Measurements from ENCODE around the gene RAB2B.

RAB2B gene

GRCh38 chr14:21498540-21499526 lies 22.1 kb upstream of the RAB2B start:
- TF ChIP-seq EZH2 (IDR thresholded peaks at IDR 0.05; ENCODE audit: borderline replicate concordance, low read depth, low read length, severe bottlenecking) (no peak), CTCF (IDR thresholded peaks at IDR 0.05; ENCODE audit: borderline replicate concordance, extremely low read depth, low read length, poor library complexity, severe bottlenecking) (peak; percentile 66)
- Histone ChIP-seq H3K4me2 (ENCODE audit: insufficient read depth, low read length) (no peak overlapping the region), H3K9me3 (ENCODE audit: insufficient read depth, low read length, severe bottlenecking) (no peaks in the 10 kb centered on the region), H3K79me2 (ENCODE audit: insufficient read depth, low read length) (peaks cover 7% of the 10 kb centered on the region; the same call in 1 of the 2 replicates), H3K4me1 (ENCODE audit: insufficient read depth, low read length) (no peaks in the 10 kb centered on the region), H4K20me1 (ENCODE audit: insufficient read depth, low read length) (no peaks in the 10 kb centered on the region), H2AFZ (ENCODE audit: low read depth, low read length) (no peak overlapping the region), H3K9ac (ENCODE audit: low read depth, low read length) (no peak overlapping the region), H3K4me3 (ENCODE audit: low read depth in 1 of 2, low read length in 2 of 2) (no peak overlapping the region), H3K27ac (ENCODE audit: low read length) (no peak overlapping the region), H3K27me3 (ENCODE audit: insufficient read depth, low read length, poor library complexity) (no peaks in the 10 kb centered on the region), H3K36me3 (ENCODE audit: insufficient read depth, low read length) (peaks cover 93% of the 10 kb centered on the region)
- ATAC-seq (ENCODE audit: insufficient read depth, low read depth) (peak; percentile 77), DNase-seq (peak; percentile 31)

GRCh38 chr14:21496453-21496852 lies 19.7 kb upstream of the RAB2B start:
- Histone ChIP-seq H3K9me3 (ENCODE audit: insufficient read depth, low read length, severe bottlenecking) (no peaks in the 10 kb centered on the region), H3K36me3 (ENCODE audit: insufficient read depth, low read length) (peaks cover 87% of the 10 kb centered on the region), H3K9ac (ENCODE audit: low read depth, low read length) (no peak overlapping the region), H3K27me3 (ENCODE audit: insufficient read depth, low read length, poor library complexity) (no peaks in the 10 kb centered on the region), H3K4me2 (ENCODE audit: insufficient read depth, low read length) (no peak overlapping the region), H2AFZ (ENCODE audit: low read depth, low read length) (no peak overlapping the region), H3K27ac (ENCODE audit: low read length) (no peak overlapping the region), H3K4me1 (ENCODE audit: insufficient read depth, low read length) (no peaks in the 10 kb centered on the region), H3K4me3 (ENCODE audit: low read depth in 1 of 2, low read length in 2 of 2) (no peak overlapping the region), H3K79me2 (ENCODE audit: insufficient read depth, low read length) (no peaks in the 10 kb centered on the region), H4K20me1 (ENCODE audit: insufficient read depth, low read length) (no peaks in the 10 kb centered on the region)
- DNase-seq (no peak), ATAC-seq (ENCODE audit: insufficient read depth, low read depth) (no peak)
- no peak for TF ChIP-seq CTCF (IDR thresholded peaks at IDR 0.05; ENCODE audit: borderline replicate concordance, extremely low read depth, low read length, poor library complexity, severe bottlenecking)
- no peak for TF ChIP-seq EZH2 (IDR thresholded peaks at IDR 0.05; ENCODE audit: borderline replicate concordance, low read depth, low read length, severe bottlenecking)

GRCh38 chr14:21494902-21495762 lies 18.4 kb upstream of the RAB2B start:
- Histone ChIP-seq H3K79me2 (ENCODE audit: insufficient read depth, low read length) (no peaks in the 10 kb centered on the region), H3K27ac (ENCODE audit: low read length) (no peak overlapping the region), H3K9ac (ENCODE audit: low read depth, low read length) (no peak overlapping the region), H3K4me2 (ENCODE audit: insufficient read depth, low read length) (no peak overlapping the region), H3K9me3 (ENCODE audit: insufficient read depth, low read length, severe bottlenecking) (no peaks in the 10 kb centered on the region), H4K20me1 (ENCODE audit: insufficient read depth, low read length) (no peaks in the 10 kb centered on the region), H2AFZ (ENCODE audit: low read depth, low read length) (no peak overlapping the region), H3K4me1 (ENCODE audit: insufficient read depth, low read length) (no peaks in the 10 kb centered on the region), H3K27me3 (ENCODE audit: insufficient read depth, low read length, poor library complexity) (no peaks in the 10 kb centered on the region), H3K4me3 (ENCODE audit: low read depth in 1 of 2, low read length in 2 of 2) (no peak overlapping the region), H3K36me3 (ENCODE audit: insufficient read depth, low read length) (peaks cover 84% of the 10 kb centered on the region)
- no peak for DNase-seq
- ATAC-seq (ENCODE audit: insufficient read depth, low read depth): no peak
- TF ChIP-seq EZH2 (IDR thresholded peaks at IDR 0.05; ENCODE audit: borderline replicate concordance, low read depth, low read length, severe bottlenecking) (no peak), CTCF (IDR thresholded peaks at IDR 0.05; ENCODE audit: borderline replicate concordance, extremely low read depth, low read length, poor library complexity, severe bottlenecking) (no peak)
